GM12873 (cell line): ENCODE measurements around the gene SUPT20HL2.

ENCODE experiments used
- CTCF ChIP-seq: IDR thresholded peaks from 2 replicates; pipeline ENCODE4 v1.5.1; 2012; ENCODE audit warnings: low read depth, mild to moderate bottlenecking, moderate library complexity, low read length, control low read depth; ENCODE audit not compliant: insufficient read depth; ENCODE audit errors: missing control alignments

The SUPT20HL2 gene

DNA sequence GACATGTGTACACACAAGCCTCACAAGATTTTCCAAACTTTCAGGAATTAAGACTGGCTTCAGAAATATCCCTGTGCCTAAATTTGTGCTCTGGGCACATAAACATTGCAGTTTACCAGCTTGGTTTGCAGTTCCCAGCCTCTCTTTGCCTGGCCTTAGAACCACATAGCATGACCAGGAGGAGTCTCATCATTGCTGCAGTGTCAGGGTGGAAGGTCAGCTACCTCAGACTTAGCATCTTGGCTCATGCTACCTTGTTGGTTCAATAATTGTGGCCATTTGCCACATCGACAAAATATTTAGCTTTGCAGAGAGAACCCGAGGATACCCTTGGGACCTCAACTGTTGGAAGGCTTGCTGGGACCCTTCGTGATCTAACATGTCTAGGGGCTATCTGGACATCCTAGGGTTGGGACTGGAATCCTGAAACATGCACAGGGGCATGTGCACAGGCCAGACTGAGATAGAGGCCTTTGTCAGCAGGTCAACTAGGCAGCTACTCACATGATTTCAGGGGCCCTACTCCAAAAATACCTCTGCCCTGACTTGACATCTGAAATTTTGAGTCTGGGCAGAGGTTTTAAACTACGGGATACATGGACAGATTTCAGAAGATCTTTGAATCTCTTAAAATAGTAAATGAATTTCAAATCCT lies 8.0 kb upstream of the SUPT20HL2 start:
- no peak for TF ChIP-seq CTCF

GRCh38 chrX:24317567-24317966 lies 3.7 kb upstream of the SUPT20HL2 start:
- TF ChIP-seq CTCF = no peak

DNA sequence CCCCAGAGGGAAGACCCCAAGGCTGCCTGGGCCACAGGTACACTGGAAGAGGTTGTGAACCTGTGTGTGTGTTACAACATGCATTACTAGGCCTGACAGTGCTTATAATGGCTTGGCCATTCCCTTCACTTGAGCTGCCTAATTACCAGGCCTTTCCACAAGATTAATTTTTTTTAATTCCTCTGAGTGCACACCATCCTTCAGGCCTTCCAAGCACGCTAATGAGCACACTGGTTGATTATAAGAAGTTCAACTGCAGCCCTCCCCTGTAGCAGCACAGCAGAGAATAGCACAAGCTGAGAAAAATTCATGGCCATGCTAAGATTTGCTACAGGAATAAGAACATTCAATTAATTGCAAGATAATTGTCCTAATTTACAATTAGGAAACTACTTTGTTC lies 2.2 kb upstream of the SUPT20HL2 start:
- no peak for TF ChIP-seq CTCF

DNA sequence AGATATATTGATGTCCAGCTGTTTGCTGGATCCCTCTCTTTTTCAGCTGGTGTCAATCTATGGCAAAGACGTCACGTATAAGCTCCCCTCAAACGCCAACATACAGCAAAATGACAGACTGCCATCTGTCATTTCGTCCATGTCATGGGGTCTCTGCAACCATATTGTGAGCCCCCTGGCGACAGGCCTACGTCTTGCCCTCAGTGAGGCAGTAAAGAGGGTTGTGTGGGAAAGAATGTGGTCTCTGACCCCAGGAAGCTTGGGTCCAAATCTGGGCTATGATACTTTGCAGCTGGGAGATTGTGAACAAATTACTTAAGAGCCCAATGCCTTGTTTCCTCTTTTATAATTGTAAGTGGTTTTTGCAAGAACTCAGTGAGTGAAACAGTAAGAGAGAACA lies 7.4 kb downstream of the SUPT20HL2 start:
- TF ChIP-seq CTCF = peak; percentile 24

- TF ChIP-seq CTCF = no peak
Observed at GRCh38 chrX:24305905-24306304, 8.0 kb downstream of the SUPT20HL2 start.

DNA sequence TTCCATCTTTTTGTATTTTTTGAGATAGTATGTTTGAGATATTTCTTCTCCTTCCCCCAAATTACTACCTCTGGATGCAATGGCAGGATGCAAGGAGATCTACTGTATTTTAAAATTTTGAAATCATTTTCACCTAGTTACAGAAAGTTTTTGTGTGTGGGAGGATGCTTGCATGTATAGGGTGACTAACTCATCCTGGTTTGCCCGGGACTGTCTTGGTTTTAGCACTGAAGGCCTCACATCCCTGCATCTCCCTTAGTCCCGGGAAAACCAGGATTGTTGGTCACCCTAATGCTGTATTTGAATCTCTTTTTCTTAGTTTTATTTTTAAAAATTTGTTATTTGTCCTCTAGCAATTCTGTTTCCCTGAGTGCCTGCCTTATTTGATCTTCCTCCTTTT lies 12.1 kb downstream of the SUPT20HL2 start:
- TF ChIP-seq CTCF = no peak

DNA sequence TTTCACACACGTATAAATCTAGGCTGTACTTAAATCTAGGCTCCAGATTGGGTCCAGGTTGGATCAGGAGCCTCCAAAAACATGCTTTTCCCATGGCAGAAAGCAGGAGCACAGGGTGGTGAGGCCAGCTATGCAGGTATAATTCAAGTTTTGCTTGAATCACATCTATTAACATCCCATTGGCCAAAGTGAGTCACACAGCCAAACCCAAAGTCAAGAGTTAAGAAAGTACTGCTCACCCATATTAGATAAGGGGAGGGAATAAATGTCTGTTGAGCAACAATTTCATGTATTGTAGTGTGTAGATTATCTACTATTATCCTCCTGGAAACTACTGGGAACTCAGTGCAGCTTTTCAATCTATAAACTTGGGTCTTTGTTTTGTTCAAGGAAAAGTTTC lies 12.8 kb downstream of the SUPT20HL2 start:
- no peak for TF ChIP-seq CTCF

GRCh38 chrX:24298191-24298590 lies 15.7 kb downstream of the SUPT20HL2 start:
- TF ChIP-seq CTCF = no peak
